Mucosa of descending colon (tissue), 3 donors: ENCODE results near the gene PROX1. TPM values are rescaled to one million over a fixed set of nuclear protein-coding genes. Genes with fewer than 3 reads are reported as not detected.

Experiments used
- ATAC-seq: fragments of 200-7000 bp; cut with Tn5 transposase; one replicate; pipeline ENCODE4 v1.9.1; 2020; ENCODE audit warnings: mild to moderate bottlenecking, moderate library complexity
- DNase-seq, 3 donors: peaks; one replicate each; pipeline ENCODE4 v3.0.0-alpha.2; 2020
- H3K36me3 ChIP-seq: fragments of 200-600 bp; one replicate; pipeline ENCODE4 v1.8.0; 2021; ENCODE audit warnings: low read depth, mild to moderate bottlenecking
- H3K4me1 ChIP-seq: fragments of 200-600 bp; one replicate; pipeline ENCODE4 v1.8.0; 2021; ENCODE audit warnings: low read depth, mild to moderate bottlenecking
- H3K4me3 ChIP-seq: fragments of 200-600 bp; one replicate; pipeline ENCODE4 v1.8.0; 2021; ENCODE audit warnings: mild to moderate bottlenecking
- H3K9me3 ChIP-seq: fragments of 200-600 bp; one replicate; pipeline ENCODE4 v1.8.0; 2021; ENCODE audit warnings: mild to moderate bottlenecking
- CTCF ChIP-seq: fragments of 200-600 bp; IDR thresholded peaks from one replicate; pipeline ENCODE4 v1.8.0; 2022; ENCODE audit warnings: antibody characterized with exemption, mild to moderate bottlenecking
- intact Hi-C, 2 donors: fragments of 100-400 bp; cut with DNase I in 1 of 2; cut with micrococcal nuclease in 1 of 2; formaldehyde crosslinking; loops; one replicate each; pipeline versions ENCODE4 v1.11.0 to v1.11.1; 2022; cut with DNase I, micrococcal nuclease
- total RNA-seq, 3 donors: library from RNA; stranded (reverse); fragmentation: NEBNext Ultra II Directional in 2 of 3; extraction: Animal tissue kit (Norgen Biotek cat#: 25700) in 2 of 3; gene quantifications; one replicate each; pipeline versions ENCODE4 v1.2.1 to v1.2.4, GENCODE V29; 2021 to 2023
- donor health status: DM: no; HTN: no; CAD: no; lungs with moderate emphysema.
- donor health status: DM: no; HTN: no; CAD: no.
- donor health status: DM: no; HTN: yes; CAD: no.

PROX1 gene
- total RNA-seq, 3 donors from 2014 or later = 17.6 to 31.5 (median 19.2) TPM

- TF ChIP-seq CTCF = no peak
- DNase-seq = no peak
- ATAC-seq = no peak
- no peak overlapping the region for H3K4me3 ChIP-seq
- H3K4me1 ChIP-seq = no peaks in the 10 kb centered on the region
- intact Hi-C loops = no loop called here
- H3K36me3 ChIP-seq = no peaks in the 10 kb centered on the region
- no peaks in the 10 kb centered on the region for H3K9me3 ChIP-seq
Measured at GRCh38 chr1:214003233-214003632, 15.5 kb downstream of the PROX1 start.

DNA sequence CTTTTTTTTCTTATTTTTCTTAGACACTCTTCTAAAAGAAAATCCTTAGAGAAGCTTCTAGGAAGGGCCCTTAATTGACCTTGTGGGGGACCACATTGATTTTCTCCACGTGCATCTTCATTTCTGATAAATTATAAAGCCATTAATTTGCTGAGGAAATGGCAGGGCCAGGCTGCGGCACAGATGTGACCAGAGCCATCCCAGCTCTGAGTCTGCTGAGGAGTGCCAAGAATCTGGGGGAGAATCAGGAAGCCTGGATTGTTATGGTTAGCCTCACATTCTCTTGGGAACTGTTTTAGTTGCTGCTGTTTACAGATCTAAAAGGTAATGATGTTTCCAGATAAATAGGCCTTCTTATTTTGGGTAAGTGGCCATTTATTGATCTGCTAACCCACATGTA is 16.2 kb downstream of the PROX1 start:
- TF ChIP-seq CTCF = no peak
- H3K9me3 ChIP-seq = no peaks in the 10 kb centered on the region
- ATAC-seq = no peak
- DNase-seq = no peak
- intact Hi-C loops = no loop called here
- H3K4me1 ChIP-seq = no peaks in the 10 kb centered on the region
- no peaks in the 10 kb centered on the region for H3K36me3 ChIP-seq
- H3K4me3 ChIP-seq = no peak overlapping the region

DNA sequence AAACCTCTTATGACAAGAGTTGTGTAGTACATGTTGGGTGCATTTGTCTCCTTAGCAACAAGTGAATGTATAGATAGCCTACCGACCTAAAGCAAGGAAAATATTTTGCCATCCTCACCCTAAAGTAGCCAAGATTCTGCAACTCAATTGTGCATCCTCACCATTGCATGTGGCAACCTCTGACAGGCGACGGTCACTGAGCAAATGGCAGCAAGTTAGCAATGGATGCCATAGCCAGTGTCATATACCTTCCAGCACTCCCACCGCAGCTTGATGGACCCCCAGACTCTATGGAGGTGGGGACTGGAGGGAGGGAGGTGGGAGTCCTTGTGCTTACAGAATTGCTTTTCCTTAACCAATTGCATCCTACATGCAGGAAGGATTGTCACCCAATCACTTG is 17.0 kb downstream of the PROX1 start:
- no peak for TF ChIP-seq CTCF
- H3K36me3 ChIP-seq = no peaks in the 10 kb centered on the region
- H3K4me3 ChIP-seq = no peak overlapping the region
- ATAC-seq = no peak
- intact Hi-C loops = no loop called here
- H3K4me1 ChIP-seq = no peaks in the 10 kb centered on the region
- DNase-seq = no peak
- H3K9me3 ChIP-seq = no peaks in the 10 kb centered on the region

- no peak for DNase-seq
- intact Hi-C loops = no loop called here
- Histone ChIP-seq H3K4me1 (no peaks in the 10 kb centered on the region), H3K4me3 (no peak overlapping the region), H3K9me3 (no peaks in the 10 kb centered on the region), H3K36me3 (no peaks in the 10 kb centered on the region)
- ATAC-seq = no peak
- TF ChIP-seq CTCF = no peak
Measured at GRCh38 chr1:214005708-214006107, 17.9 kb downstream of the PROX1 start.

DNA sequence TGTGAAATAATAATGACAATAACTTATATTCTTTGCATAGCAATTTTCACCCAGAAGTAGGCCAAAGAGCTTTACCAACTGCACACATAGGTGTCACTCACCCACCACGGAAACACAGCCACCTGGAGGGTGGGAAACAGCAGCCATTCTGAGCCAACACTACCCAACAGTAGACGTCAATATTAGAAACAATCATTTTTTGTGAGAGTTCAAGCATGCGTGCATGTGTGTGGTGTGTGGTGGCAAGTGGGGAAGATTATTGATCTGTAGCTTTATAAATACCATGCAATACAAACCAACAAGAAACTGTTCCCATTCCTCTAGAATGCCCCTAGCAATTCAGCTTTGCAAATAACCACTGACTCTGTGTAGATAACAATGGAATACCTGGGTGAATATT is 19.1 kb downstream of the PROX1 start:
- no peak for DNase-seq
- intact Hi-C loops = no loop called here
- Histone ChIP-seq H3K36me3 (no peaks in the 10 kb centered on the region), H3K9me3 (no peaks in the 10 kb centered on the region), H3K4me3 (no peak overlapping the region), H3K4me1 (no peaks in the 10 kb centered on the region)
- ATAC-seq = no peak
- TF ChIP-seq CTCF = no peak

- no peak overlapping the region for H3K4me3 ChIP-seq
- no peak for ATAC-seq
- H3K36me3 ChIP-seq = no peaks in the 10 kb centered on the region
- no peaks in the 10 kb centered on the region for H3K4me1 ChIP-seq
- no peak for TF ChIP-seq CTCF
- no peaks in the 10 kb centered on the region for H3K9me3 ChIP-seq
- DNase-seq = no peak
- intact Hi-C loops = no loop called here
Measured at GRCh38 chr1:214008347-214008746, 20.6 kb downstream of the PROX1 start.
